Measurements from ENCODE around the gene PARD6A. TPM values are rescaled to one million over a fixed set of nuclear protein-coding genes. Genes with fewer than 3 reads are reported as not detected.

The PARD6A gene
- total RNA-seq, 1 donor from 2014 or later: 6.5 TPM

DNA sequence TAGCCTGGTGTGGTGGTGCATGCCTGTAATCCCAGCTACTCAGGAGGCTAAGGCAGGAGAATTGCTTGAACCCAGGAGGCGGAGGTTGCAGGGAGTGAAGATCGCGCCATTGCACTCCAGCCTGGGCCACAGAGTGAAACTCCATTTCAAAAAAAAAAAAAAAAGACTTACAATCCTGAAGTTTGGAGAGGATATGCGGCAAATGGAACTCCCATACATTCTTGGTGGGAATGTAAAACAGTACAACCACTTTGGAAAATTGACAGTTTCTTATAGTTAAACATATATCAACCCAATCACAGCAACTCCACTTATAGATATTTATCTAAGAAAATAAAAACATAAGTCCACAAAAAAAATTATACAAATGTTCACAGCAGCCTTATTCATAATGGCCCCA lies 46.5 kb downstream of the PARD6A start:
- no peak overlapping the region for H3K4me3 ChIP-seq (ENCODE audit: low read depth, low read length)
- H3K27me3 ChIP-seq (ENCODE audit: control insufficient read depth, insufficient read depth, low read length): no peaks in the 10 kb centered on the region
- TF ChIP-seq, protein P1, sequence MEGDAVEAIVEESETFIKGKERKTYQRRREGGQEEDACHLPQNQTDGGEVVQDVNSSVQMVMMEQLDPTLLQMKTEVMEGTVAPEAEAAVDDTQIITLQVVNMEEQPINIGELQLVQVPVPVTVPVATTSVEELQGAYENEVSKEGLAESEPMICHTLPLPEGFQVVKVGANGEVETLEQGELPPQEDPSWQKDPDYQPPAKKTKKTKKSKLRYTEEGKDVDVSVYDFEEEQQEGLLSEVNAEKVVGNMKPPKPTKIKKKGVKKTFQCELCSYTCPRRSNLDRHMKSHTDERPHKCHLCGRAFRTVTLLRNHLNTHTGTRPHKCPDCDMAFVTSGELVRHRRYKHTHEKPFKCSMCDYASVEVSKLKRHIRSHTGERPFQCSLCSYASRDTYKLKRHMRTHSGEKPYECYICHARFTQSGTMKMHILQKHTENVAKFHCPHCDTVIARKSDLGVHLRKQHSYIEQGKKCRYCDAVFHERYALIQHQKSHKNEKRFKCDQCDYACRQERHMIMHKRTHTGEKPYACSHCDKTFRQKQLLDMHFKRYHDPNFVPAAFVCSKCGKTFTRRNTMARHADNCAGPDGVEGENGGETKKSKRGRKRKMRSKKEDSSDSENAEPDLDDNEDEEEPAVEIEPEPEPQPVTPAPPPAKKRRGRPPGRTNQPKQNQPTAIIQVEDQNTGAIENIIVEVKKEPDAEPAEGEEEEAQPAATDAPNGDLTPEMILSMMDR (IDR thresholded peaks at IDR 0.05; ENCODE audit: insufficient read depth, low read length, poor library complexity, severe bottlenecking): no peak
- no peak for DNase-seq (ENCODE audit: low read depth)
- H3K36me3 ChIP-seq (ENCODE audit: control insufficient read depth, insufficient read depth, low read length): no peaks in the 10 kb centered on the region

- H3K27me3 ChIP-seq (ENCODE audit: control insufficient read depth, insufficient read depth, low read length): no peaks in the 10 kb centered on the region
- no peak overlapping the region for H3K4me3 ChIP-seq (ENCODE audit: low read depth, low read length)
- TF ChIP-seq, protein P1 (IDR thresholded peaks at IDR 0.05; ENCODE audit: insufficient read depth, low read length, poor library complexity, severe bottlenecking): no peak
- H3K36me3 ChIP-seq (ENCODE audit: control insufficient read depth, insufficient read depth, low read length): no peaks in the 10 kb centered on the region
- DNase-seq (ENCODE audit: low read depth): no peak
These were observed 47.0 kb downstream of the PARD6A start for GRCh38 chr16:67707790-67708189.

DNA sequence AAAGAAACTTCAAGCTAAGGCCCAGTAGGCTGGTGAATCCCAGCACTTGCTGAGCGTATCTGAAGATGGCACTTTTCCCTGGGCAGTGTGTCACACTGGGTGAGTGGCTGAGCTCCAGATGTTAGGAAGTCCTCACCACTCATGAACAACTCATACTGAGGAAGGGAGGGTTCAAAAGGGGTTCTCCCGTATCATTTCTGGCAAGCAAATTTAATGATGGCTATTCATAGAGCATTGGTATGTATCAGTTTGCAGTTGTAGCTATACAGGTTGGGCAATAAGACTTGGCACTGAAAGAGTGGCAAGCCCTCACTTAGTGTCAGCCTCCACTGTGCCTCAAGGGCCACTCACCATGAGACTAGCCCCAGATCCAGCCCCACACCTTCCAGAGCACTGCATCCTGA lies 47.6 kb downstream of the PARD6A start:
- Histone ChIP-seq H3K4me3 (ENCODE audit: low read depth, low read length) (no peak overlapping the region), H3K36me3 (ENCODE audit: control insufficient read depth, insufficient read depth, low read length) (no peaks in the 10 kb centered on the region), H3K27me3 (ENCODE audit: control insufficient read depth, insufficient read depth, low read length) (no peaks in the 10 kb centered on the region)
- no peak for DNase-seq (ENCODE audit: low read depth)
- TF ChIP-seq, protein P1 (IDR thresholded peaks at IDR 0.05; ENCODE audit: insufficient read depth, low read length, poor library complexity, severe bottlenecking): no peak

DNA sequence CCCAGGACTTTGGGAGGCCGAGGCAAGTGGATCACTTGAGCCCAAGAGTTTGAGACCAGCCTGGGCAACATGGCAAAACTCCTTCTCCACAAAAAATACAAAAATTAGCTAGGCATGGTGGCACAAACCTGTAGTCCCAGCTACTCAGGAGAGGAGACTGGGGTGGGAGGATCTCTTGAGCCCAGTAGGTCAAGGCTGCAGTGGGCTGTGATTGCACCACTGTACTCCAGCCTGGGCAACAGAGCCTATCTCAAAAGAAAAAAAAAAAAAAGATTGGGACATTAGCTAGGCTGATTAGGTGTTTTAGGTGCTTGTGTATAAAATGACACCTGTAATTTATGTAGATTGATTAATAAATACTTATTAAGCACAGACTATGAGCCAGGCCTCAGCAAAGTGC lies 48.3 kb downstream of the PARD6A start:
- no peaks in the 10 kb centered on the region for H3K27me3 ChIP-seq (ENCODE audit: control insufficient read depth, insufficient read depth, low read length)
- TF ChIP-seq, protein P1 (IDR thresholded peaks at IDR 0.05; ENCODE audit: insufficient read depth, low read length, poor library complexity, severe bottlenecking): no peak
- no peak overlapping the region for H3K4me3 ChIP-seq (ENCODE audit: low read depth, low read length)
- no peaks in the 10 kb centered on the region for H3K36me3 ChIP-seq (ENCODE audit: control insufficient read depth, insufficient read depth, low read length)
- no peak for DNase-seq (ENCODE audit: low read depth)

DNA sequence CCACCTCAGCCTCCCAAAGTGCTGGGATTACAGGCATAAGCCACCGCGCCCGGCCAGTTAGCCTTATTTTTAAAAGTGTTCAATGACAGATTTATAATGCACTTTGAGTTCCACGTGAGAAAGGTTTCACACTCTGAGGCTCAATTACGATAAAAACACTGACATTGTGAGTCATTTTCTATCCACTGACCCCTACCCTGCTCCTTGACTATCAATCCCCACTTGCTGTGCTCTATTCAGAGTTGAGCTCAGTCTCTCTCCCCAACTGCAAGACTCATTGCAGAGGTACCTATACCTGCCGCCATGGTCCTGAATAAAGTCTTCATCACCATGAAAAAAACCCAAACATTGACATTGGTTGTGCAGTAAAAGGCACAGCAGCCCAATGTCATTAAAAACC lies 49.8 kb downstream of the PARD6A start:
- Histone ChIP-seq H3K4me3 (ENCODE audit: low read depth, low read length) (no peak overlapping the region), H3K36me3 (ENCODE audit: control insufficient read depth, insufficient read depth, low read length) (no peaks in the 10 kb centered on the region), H3K27me3 (ENCODE audit: control insufficient read depth, insufficient read depth, low read length) (no peaks in the 10 kb centered on the region)
- TF ChIP-seq, protein P1 (IDR thresholded peaks at IDR 0.05; ENCODE audit: insufficient read depth, low read length, poor library complexity, severe bottlenecking): no peak
- no peak for DNase-seq (ENCODE audit: low read depth)

Other genes starting within 250 kb of the PARD6A start
- gene ZDHHC1, start 244.5 kb upstream of the PARD6A start, total RNA-seq: 9.5 and 11.3 TPM in 2 replicates
- 0.96 and 5.8 TPM in 2 replicates for gene HSD11B2, start 229.8 kb upstream of the PARD6A start, total RNA-seq
- gene ATP6V0D1, start 179.8 kb upstream of the PARD6A start, total RNA-seq: 157 and 233 TPM in 2 replicates
- gene AGRP, start 177.4 kb upstream of the PARD6A start, total RNA-seq: not detected in 2 replicates
- gene RIPOR1, start 132.1 kb upstream of the PARD6A start, total RNA-seq: 72.1 and 91.0 TPM in 2 replicates
- gene CTCF, start 98.4 kb upstream of the PARD6A start, total RNA-seq: 40.7 and 45.0 TPM in 2 replicates
- gene CARMIL2, start 15.8 kb upstream of the PARD6A start, total RNA-seq: 6.4 and 7.7 TPM in 2 replicates
- 29.1 and 36.4 TPM in 2 replicates for gene ACD, start 700 bp upstream of the PARD6A start, total RNA-seq
- gene ENKD1, start 5.8 kb downstream of the PARD6A start, total RNA-seq: 24.0 and 28.7 TPM in 2 replicates
- 2.0 and 4.5 TPM in 2 replicates for gene C16orf86, start 5.9 kb downstream of the PARD6A start, total RNA-seq
- gene GFOD2, start 58.4 kb downstream of the PARD6A start, total RNA-seq: 19.3 and 21.9 TPM in 2 replicates
- 11.0 and 12.5 TPM in 2 replicates for gene RANBP10, start 145.6 kb downstream of the PARD6A start, total RNA-seq
- 0.62 and 0.63 TPM in 2 replicates for gene TSNAXIP1, start 145.9 kb downstream of the PARD6A start, total RNA-seq
- 38.3 and 44.0 TPM in 2 replicates for gene THAP11, start 181.4 kb downstream of the PARD6A start, total RNA-seq
- 156 and 287 TPM in 2 replicates for gene NUTF2, start 186.0 kb downstream of the PARD6A start, total RNA-seq
- gene CENPT, start 186.7 kb downstream of the PARD6A start, total RNA-seq: 30.3 and 45.5 TPM in 2 replicates
- 48.4 and 60.5 TPM in 2 replicates for gene EDC4, start 212.1 kb downstream of the PARD6A start, total RNA-seq
- gene NRN1L, start 223.9 kb downstream of the PARD6A start, total RNA-seq: 1.1 and 2.9 TPM in 2 replicates
- gene PSKH1, start 232.3 kb downstream of the PARD6A start, total RNA-seq: 20.9 and 21.6 TPM in 2 replicates

All from kidney epithelial cell (primary cell).